Type B pancreatic cell (in vitro differentiated cells): ENCODE measurements around the gene DNMT3A. TPM values are rescaled to one million over a fixed set of nuclear protein-coding genes. Genes with fewer than 3 reads are reported as not detected.

Source experiments
- DNase-seq: peaks from one replicate; pipeline ENCODE4 v3.0.0; 2021; ENCODE audit warnings: mixed read lengths; ENCODE audit not compliant: unreplicated experiment; ENCODE audit errors: extremely low spot score
- H3K27ac Mint-ChIP-seq: 2 replicates; pipeline ENCODE4 v1.8.0; 2021; ENCODE audit warnings: mild to moderate bottlenecking, mixed read lengths
- H3K27me3 Mint-ChIP-seq: 2 replicates; pipeline ENCODE4 v1.8.0; 2021; ENCODE audit warnings: mixed read lengths
- H3K36me3 Mint-ChIP-seq: 2 replicates; pipeline ENCODE4 v1.8.0; 2021; ENCODE audit warnings: mixed read lengths
- H3K4me1 Mint-ChIP-seq: one replicate; pipeline ENCODE4 v1.8.0; 2021; ENCODE audit warnings: mixed read lengths; ENCODE audit not compliant: unreplicated experiment
- H3K4me3 Mint-ChIP-seq: 2 replicates; pipeline ENCODE4 v1.8.0; 2021; ENCODE audit warnings: mild to moderate bottlenecking, mixed read lengths
- H3K9me3 Mint-ChIP-seq: 2 replicates; pipeline ENCODE4 v1.8.0; 2021; ENCODE audit warnings: mixed read lengths
- total RNA-seq: library from RNA; stranded (reverse); gene quantifications from 2 replicates; pipeline ENCODE4 v1.2.1, GENCODE V29; 2021; ENCODE audit warnings: low replicate concordance
- TF ChIP-seq, protein P1 (sequence below): fragments of 200-600 bp; sonication (generic); conservative IDR thresholded peaks from 2 replicates; pipeline ENCODE4 v1.5.0; 2021; ENCODE audit warnings: antibody characterized with exemption, mild to moderate bottlenecking

Gene DNMT3A
- total RNA-seq, 1 donor from 2014 or later, result 139 TPM

GRCh38 chr2:25201265-25201664 lies 140.5 kb downstream of the DNMT3A start:
- Mint-ChIP-seq H3K9me3 (no peaks in the 10 kb centered on the region), H3K4me3 (no peak overlapping the region), H3K27me3 (no peaks in the 10 kb centered on the region), H3K36me3 (no peaks in the 10 kb centered on the region), H3K4me1 (peaks cover 9% of the 10 kb centered on the region), H3K27ac (no peak overlapping the region)
- TF ChIP-seq, protein P1, sequence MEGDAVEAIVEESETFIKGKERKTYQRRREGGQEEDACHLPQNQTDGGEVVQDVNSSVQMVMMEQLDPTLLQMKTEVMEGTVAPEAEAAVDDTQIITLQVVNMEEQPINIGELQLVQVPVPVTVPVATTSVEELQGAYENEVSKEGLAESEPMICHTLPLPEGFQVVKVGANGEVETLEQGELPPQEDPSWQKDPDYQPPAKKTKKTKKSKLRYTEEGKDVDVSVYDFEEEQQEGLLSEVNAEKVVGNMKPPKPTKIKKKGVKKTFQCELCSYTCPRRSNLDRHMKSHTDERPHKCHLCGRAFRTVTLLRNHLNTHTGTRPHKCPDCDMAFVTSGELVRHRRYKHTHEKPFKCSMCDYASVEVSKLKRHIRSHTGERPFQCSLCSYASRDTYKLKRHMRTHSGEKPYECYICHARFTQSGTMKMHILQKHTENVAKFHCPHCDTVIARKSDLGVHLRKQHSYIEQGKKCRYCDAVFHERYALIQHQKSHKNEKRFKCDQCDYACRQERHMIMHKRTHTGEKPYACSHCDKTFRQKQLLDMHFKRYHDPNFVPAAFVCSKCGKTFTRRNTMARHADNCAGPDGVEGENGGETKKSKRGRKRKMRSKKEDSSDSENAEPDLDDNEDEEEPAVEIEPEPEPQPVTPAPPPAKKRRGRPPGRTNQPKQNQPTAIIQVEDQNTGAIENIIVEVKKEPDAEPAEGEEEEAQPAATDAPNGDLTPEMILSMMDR, result peak; percentile 58
- no peak for DNase-seq

DNA sequence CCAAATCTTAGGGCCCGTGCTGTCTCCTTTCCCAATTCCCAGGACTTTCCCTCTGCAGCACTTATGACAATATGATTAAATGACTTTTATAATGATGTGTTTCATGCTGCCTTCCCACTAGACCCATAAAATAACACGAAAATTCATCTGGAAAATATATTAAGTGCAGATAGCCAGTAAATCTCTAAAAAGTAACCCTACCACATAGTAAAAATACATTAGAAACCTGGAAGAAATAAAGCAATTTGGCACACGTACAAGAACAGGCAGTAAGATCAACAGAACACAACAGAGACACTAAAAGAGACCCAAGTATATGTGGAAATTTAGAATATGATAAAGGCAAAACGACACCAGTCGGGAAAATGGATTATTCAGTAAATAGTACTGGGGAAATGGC lies 143.1 kb downstream of the DNMT3A start:
- TF ChIP-seq, protein P1, result no peak
- Mint-ChIP-seq H3K4me3 (no peak overlapping the region), H3K27me3 (no peaks in the 10 kb centered on the region), H3K27ac (no peak overlapping the region), H3K9me3 (no peaks in the 10 kb centered on the region), H3K4me1 (peaks cover 12% of the 10 kb centered on the region), H3K36me3 (no peaks in the 10 kb centered on the region)
- DNase-seq, result no peak

DNA sequence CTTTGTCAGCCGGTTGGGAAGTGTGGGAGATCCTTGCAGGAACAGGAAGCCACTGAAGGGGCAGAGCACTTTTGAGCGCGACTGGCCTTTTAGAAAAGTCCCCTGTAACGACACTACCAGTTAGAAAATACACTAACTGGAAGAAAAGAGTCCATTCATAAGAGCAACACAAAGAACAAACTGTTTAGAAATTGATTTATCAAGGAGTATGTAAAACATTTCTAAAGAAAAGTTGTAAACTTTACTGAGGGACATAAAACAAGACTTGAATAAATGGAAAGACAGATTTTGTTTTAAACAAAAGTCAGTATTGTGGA lies 143.6 kb downstream of the DNMT3A start:
- H3K9me3 Mint-ChIP-seq, result no peaks in the 10 kb centered on the region
- no peak for DNase-seq
- no peak overlapping the region for H3K27ac Mint-ChIP-seq
- H3K4me3 Mint-ChIP-seq, result no peak overlapping the region
- no peaks in the 10 kb centered on the region for H3K27me3 Mint-ChIP-seq
- TF ChIP-seq, protein P1, result no peak
- H3K4me1 Mint-ChIP-seq, result peaks cover 12% of the 10 kb centered on the region
- no peaks in the 10 kb centered on the region for H3K36me3 Mint-ChIP-seq

DNA sequence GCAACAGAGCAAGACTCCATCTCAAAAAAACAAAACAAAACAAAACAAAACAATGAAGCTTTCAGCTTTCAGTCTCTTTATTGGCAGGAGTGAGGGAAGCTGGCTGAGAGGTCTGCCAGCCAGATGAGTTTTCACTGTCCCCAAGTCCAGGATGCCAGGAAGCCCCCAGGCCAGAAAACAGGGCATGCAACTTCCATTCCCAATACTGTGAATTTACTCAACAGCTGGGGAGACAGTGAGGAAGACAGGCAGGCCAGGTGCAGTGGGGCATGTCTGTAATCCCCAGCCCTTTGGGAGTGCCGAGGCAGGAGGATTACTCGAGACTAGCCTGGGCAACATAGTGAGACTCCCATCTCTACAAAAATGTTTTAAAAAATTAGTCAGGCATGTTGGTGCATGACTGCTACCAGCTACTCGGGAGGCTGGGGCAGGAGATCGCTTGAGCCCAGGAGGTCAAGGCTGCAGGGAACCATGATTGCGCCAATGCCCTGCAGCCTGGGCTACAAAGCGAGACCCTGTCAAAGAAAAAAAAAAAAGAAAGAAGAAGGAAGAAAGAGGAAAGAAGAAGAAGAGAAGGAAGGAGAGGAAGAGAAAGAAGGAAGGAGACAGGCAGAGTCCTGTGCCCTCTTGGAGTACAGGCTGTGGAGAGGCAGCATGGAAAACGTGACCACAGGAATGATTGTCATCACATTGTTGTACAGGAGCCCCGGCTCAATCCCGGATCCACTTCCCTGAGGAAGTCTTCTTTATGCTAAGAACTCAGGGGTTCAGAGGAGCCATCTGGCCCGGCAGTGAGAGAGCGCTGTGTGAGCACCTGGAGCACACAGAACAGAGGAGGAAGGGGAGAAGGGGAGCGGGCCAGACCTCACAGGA lies 144.2 kb downstream of the DNMT3A start:
- no peak overlapping the region for H3K27ac Mint-ChIP-seq
- H3K9me3 Mint-ChIP-seq, result no peaks in the 10 kb centered on the region
- TF ChIP-seq, protein P1, result no peak
- H3K4me3 Mint-ChIP-seq, result no peak overlapping the region
- H3K36me3 Mint-ChIP-seq, result no peaks in the 10 kb centered on the region
- no peaks in the 10 kb centered on the region for H3K27me3 Mint-ChIP-seq
- peaks cover 13% of the 10 kb centered on the region for H3K4me1 Mint-ChIP-seq
- no peak for DNase-seq

- Mint-ChIP-seq H3K4me3 (no peak overlapping the region), H3K9me3 (peaks cover 4% of the 10 kb centered on the region), H3K4me1 (peaks cover 20% of the 10 kb centered on the region)
Measured at GRCh38 chr2:25194576-25195122, 147.1 kb downstream of the DNMT3A start.

More at GRCh38 chr2:25194576-25195122, 147.1 kb downstream of the DNMT3A start:
- Mint-ChIP-seq H3K27me3 (no peaks in the 10 kb centered on the region), H3K27ac (no peak overlapping the region), H3K36me3 (no peaks in the 10 kb centered on the region)
- no peak for DNase-seq
- TF ChIP-seq, protein P1, result no peak
